Measurements from ENCODE around the gene INAFM2.
A peak's percentile ranks its signal among the peaks of the same experiment; 100 is the strongest.

INAFM2 gene

GRCh38 chr15:40358471-40359353, 35.2 kb downstream of the INAFM2 start:
- no peak overlapping the region for H3K9ac ChIP-seq (ENCODE audit: low read length in 5 of 5)
- H3K4me1 ChIP-seq (ENCODE audit: control insufficient read depth in 5 of 5, insufficient read depth in 5 of 5, low read length in 5 of 5): peaks cover 0 to 23% (median 22%) of the 10 kb centered on the region in 5 donors
- peak overlapping the region in 4 of 5 donors; percentile 38 to 73 (median 52) for H3K4me3 ChIP-seq (ENCODE audit: low read depth in 1 of 5, low read length in 5 of 5)
- peaks cover 0 to 8% (median 0%) of the 10 kb centered on the region in 5 donors for H3K27me3 ChIP-seq (ENCODE audit: control insufficient read depth in 5 of 5, insufficient read depth in 4 of 5, low read length in 5 of 5)
- H3K9me3 ChIP-seq (ENCODE audit: control insufficient read depth in 5 of 5, low read length in 5 of 5): no peaks in the 10 kb centered on the region
- no peak overlapping the region for H3K27ac ChIP-seq (ENCODE audit: low read depth, low read length)
- H3K36me3 ChIP-seq (ENCODE audit: control insufficient read depth in 5 of 5, insufficient read depth in 5 of 5, low read length in 5 of 5): no peaks in the 10 kb centered on the region

- Histone ChIP-seq H3K4me3 (ENCODE audit: low read depth in 1 of 5, low read length in 5 of 5) (no peak overlapping the region), H3K9me3 (ENCODE audit: control insufficient read depth in 5 of 5, low read length in 5 of 5) (no peaks in the 10 kb centered on the region), H3K27me3 (ENCODE audit: control insufficient read depth in 5 of 5, insufficient read depth in 4 of 5, low read length in 5 of 5) (peaks cover 0 to 7% (median 0%) of the 10 kb centered on the region in 5 donors), H3K36me3 (ENCODE audit: control insufficient read depth in 5 of 5, insufficient read depth in 5 of 5, low read length in 5 of 5) (no peaks in the 10 kb centered on the region), H3K9ac (ENCODE audit: low read length in 5 of 5) (no peak overlapping the region), H3K27ac (ENCODE audit: low read depth, low read length) (no peak overlapping the region), H3K4me1 (ENCODE audit: control insufficient read depth in 5 of 5, insufficient read depth in 5 of 5, low read length in 5 of 5) (peaks cover 0 to 13% (median 13%) of the 10 kb centered on the region in 5 donors)
Measured at GRCh38 chr15:40360015-40360414, 36.5 kb downstream of the INAFM2 start.

DNA sequence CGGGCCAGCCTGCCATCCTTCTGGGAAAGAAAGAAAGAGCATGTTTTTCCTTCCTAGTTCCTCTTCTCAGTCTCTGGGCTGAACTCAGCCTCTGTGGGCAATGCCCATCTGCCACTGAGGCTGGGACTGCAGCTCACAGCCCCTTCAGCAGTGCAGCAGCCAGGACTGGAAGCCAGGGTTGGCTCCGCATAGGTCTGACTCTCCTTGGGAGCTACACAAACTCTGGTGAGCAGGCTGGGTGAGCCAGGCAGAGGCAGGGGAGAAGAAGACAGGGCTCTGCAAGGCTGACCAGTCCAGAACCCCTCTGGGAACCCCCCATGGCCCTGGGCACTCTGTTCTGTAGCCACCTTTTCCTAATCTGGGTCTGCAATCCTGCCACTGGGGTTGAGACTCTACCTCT, 38.1 kb downstream of the INAFM2 start:
- H3K27me3 ChIP-seq (ENCODE audit: control insufficient read depth in 5 of 5, insufficient read depth in 4 of 5, low read length in 5 of 5): peaks cover 0 to 7% (median 0%) of the 10 kb centered on the region in 5 donors
- no peaks in the 10 kb centered on the region for H3K9me3 ChIP-seq (ENCODE audit: control insufficient read depth in 5 of 5, low read length in 5 of 5)
- H3K4me3 ChIP-seq (ENCODE audit: low read depth in 1 of 5, low read length in 5 of 5): no peak overlapping the region
- H3K27ac ChIP-seq (ENCODE audit: low read depth, low read length): no peak overlapping the region
- no peaks in the 10 kb centered on the region for H3K36me3 ChIP-seq (ENCODE audit: control insufficient read depth in 5 of 5, insufficient read depth in 5 of 5, low read length in 5 of 5)
- H3K4me1 ChIP-seq (ENCODE audit: control insufficient read depth in 5 of 5, insufficient read depth in 5 of 5, low read length in 5 of 5): peaks cover 0 to 16% (median 15%) of the 10 kb centered on the region in 5 donors
- no peak overlapping the region for H3K9ac ChIP-seq (ENCODE audit: low read length in 5 of 5)

DNA sequence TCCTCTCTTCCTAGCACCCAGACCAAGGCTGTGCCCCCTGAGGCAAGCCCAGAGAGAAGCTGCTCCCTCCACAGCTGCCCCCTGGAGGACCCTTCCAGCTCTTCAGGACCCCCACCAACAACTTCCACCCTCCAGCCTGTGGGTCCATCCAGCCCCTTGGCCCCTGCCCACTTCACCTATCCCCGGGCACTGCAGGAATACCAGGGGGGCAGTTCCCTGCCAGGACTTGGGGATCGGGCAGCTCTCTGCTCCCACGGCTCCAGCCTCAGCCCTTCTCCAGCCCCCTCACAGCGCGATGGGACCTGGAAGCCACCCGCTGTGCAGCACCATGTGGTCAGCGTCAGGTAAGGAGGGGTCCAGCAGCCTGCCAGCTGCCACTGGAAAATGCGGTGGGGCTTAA, 40.1 kb downstream of the INAFM2 start:
- H3K27me3 ChIP-seq (ENCODE audit: control insufficient read depth in 5 of 5, insufficient read depth in 4 of 5, low read length in 5 of 5): peaks cover 0 to 7% (median 0%) of the 10 kb centered on the region in 5 donors
- H3K36me3 ChIP-seq (ENCODE audit: control insufficient read depth in 5 of 5, insufficient read depth in 5 of 5, low read length in 5 of 5): no peaks in the 10 kb centered on the region
- H3K4me1 ChIP-seq (ENCODE audit: control insufficient read depth in 5 of 5, insufficient read depth in 5 of 5, low read length in 5 of 5): peaks cover 0 to 24% (median 22%) of the 10 kb centered on the region in 5 donors
- no peak overlapping the region for H3K27ac ChIP-seq (ENCODE audit: low read depth, low read length)
- H3K9me3 ChIP-seq (ENCODE audit: control insufficient read depth in 5 of 5, low read length in 5 of 5): no peaks in the 10 kb centered on the region
- H3K9ac ChIP-seq (ENCODE audit: low read length in 5 of 5): no peak overlapping the region
- no peak overlapping the region for H3K4me3 ChIP-seq (ENCODE audit: low read depth in 1 of 5, low read length in 5 of 5)

DNA sequence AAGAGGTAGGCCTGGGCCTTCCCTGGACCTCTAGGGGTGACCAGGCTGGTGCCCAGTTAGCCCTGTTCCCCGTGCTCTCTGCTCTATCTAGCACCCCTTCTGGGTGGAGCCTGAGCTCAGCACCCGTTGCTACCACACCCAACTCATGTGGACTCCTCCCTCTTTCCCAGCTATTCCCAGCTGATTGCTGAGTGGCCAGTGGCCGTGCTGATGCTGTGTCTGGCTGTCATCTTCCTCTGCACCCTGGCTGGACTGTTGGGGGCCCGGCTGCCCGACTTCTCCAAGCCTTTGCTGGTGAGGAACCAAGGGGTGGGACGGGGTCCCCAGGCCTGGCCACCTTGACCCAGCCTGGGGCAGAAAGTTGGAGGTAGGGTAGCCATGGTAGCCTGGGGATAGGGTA, 40.8 kb downstream of the INAFM2 start:
- peaks cover 0 to 20% (median 19%) of the 10 kb centered on the region in 5 donors for H3K4me1 ChIP-seq (ENCODE audit: control insufficient read depth in 5 of 5, insufficient read depth in 5 of 5, low read length in 5 of 5)
- no peaks in the 10 kb centered on the region for H3K9me3 ChIP-seq (ENCODE audit: control insufficient read depth in 5 of 5, low read length in 5 of 5)
- H3K27me3 ChIP-seq (ENCODE audit: control insufficient read depth in 5 of 5, insufficient read depth in 4 of 5, low read length in 5 of 5): peaks cover 0 to 2% (median 0%) of the 10 kb centered on the region in 5 donors
- no peak overlapping the region for H3K9ac ChIP-seq (ENCODE audit: low read length in 5 of 5)
- H3K27ac ChIP-seq (ENCODE audit: low read depth, low read length): no peak overlapping the region
- no peak overlapping the region for H3K4me3 ChIP-seq (ENCODE audit: low read depth in 1 of 5, low read length in 5 of 5)
- H3K36me3 ChIP-seq (ENCODE audit: control insufficient read depth in 5 of 5, insufficient read depth in 5 of 5, low read length in 5 of 5): no peaks in the 10 kb centered on the region

- Histone ChIP-seq H3K27me3 (ENCODE audit: control insufficient read depth in 5 of 5, insufficient read depth in 4 of 5, low read length in 5 of 5) (no peaks in the 10 kb centered on the region), H3K9me3 (ENCODE audit: control insufficient read depth in 5 of 5, low read length in 5 of 5) (no peaks in the 10 kb centered on the region), H3K4me1 (ENCODE audit: control insufficient read depth in 5 of 5, insufficient read depth in 5 of 5, low read length in 5 of 5) (peaks cover 0 to 20% (median 19%) of the 10 kb centered on the region in 5 donors), H3K9ac (ENCODE audit: low read length in 5 of 5) (no peak overlapping the region), H3K4me3 (ENCODE audit: low read depth in 1 of 5, low read length in 5 of 5) (no peak overlapping the region), H3K36me3 (ENCODE audit: control insufficient read depth in 5 of 5, insufficient read depth in 5 of 5, low read length in 5 of 5) (no peaks in the 10 kb centered on the region), H3K27ac (ENCODE audit: low read depth, low read length) (no peak overlapping the region)
Measured at GRCh38 chr15:40365016-40365415, 41.5 kb downstream of the INAFM2 start.

DNA sequence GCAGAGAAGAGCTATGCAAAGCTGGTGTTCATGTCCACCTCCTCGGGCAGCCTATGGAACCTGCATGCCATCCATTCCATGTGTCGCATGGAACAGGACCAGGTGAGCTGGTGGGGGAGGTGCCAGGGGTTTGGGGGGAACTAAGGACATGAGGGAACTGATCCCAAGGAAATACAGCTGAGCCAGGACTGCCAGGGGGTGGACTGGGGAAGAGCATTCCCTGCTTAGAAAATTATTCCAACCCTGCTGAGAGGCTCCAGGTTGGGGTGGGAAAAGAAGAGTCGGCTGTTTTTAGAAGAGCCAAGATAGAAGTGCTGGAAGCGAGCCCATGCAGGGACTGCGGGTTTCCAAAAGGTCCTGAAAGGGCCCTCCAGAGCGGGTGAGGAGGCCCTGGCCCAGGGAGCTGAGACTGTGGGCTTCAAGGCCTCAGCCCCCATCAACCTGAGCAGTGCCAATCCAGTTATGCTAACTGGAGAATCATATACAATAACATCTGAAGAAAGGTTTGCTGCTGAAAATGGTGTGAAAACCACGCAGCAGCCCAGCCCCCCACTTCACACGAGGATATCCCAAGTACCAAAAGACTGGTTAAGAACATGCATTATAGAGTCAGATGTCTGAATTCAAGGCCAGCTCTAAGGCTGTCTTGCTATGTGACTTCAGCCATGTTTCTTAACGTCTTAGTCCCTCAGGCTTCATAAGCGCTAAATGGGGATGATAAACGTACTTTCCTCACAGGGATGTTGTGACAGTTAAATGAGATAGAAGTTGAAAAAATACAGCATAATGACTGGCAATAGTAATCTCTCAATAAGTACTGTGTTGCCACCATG, 42.3 kb downstream of the INAFM2 start:
- H3K4me1 ChIP-seq (ENCODE audit: control insufficient read depth in 5 of 5, insufficient read depth in 5 of 5, low read length in 5 of 5): peaks cover 0 to 20% (median 19%) of the 10 kb centered on the region in 5 donors
- H3K9ac ChIP-seq (ENCODE audit: low read length in 5 of 5): no peak overlapping the region
- H3K27me3 ChIP-seq (ENCODE audit: control insufficient read depth in 5 of 5, insufficient read depth in 4 of 5, low read length in 5 of 5): no peaks in the 10 kb centered on the region
- no peaks in the 10 kb centered on the region for H3K9me3 ChIP-seq (ENCODE audit: control insufficient read depth in 5 of 5, low read length in 5 of 5)
- no peak overlapping the region for H3K4me3 ChIP-seq (ENCODE audit: low read depth in 1 of 5, low read length in 5 of 5)
- H3K27ac ChIP-seq (ENCODE audit: low read depth, low read length): no peak overlapping the region
- no peaks in the 10 kb centered on the region for H3K36me3 ChIP-seq (ENCODE audit: control insufficient read depth in 5 of 5, insufficient read depth in 5 of 5, low read length in 5 of 5)

DNA sequence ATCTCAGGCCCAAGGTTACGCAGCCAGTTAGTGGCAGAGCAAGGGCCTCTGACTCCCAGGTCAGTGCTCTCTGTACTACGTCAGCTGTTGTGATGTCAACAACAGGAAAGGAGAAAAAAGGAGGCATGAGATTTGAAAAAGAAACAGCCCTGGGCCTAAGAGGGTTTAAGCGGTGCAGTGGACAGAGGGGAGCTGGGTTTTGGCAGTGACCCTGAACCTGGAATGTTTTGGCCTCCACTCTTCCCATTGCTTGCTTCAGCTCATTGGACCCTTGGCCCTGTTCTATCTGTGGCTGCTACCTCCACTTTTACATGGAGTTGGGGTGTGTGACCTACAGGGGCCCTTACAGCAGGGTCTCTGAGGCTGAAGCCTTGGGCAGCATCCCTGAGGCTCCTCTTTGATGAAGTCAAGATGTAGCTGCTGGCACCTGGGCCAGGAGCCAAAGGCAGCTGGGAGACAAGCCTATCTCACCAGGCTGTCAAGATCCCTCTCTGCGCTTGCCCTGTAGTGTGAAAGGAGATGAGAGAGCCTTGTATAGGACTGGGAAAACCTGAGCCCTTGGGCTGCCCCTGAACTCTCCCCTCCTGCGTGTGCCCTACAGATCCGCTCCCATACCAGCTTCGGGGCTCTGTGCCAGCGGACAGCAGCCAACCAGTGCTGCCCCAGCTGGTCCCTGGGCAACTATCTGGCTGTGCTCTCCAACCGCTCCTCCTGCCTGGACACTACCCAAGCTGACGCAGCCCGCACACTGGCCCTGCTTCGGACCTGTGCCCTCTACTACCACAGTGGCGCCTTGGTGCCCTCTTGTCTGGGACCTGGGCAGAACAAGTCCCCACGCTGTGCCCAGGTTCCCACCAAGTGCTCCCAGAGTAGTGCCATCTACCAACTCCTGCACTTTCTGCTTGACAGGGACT, 43.2 kb downstream of the INAFM2 start:
- peaks cover 0 to 20% (median 19%) of the 10 kb centered on the region in 5 donors for H3K4me1 ChIP-seq (ENCODE audit: control insufficient read depth in 5 of 5, insufficient read depth in 5 of 5, low read length in 5 of 5)
- no peaks in the 10 kb centered on the region for H3K9me3 ChIP-seq (ENCODE audit: control insufficient read depth in 5 of 5, low read length in 5 of 5)
- H3K27ac ChIP-seq (ENCODE audit: low read depth, low read length): no peak overlapping the region
- no peaks in the 10 kb centered on the region for H3K36me3 ChIP-seq (ENCODE audit: control insufficient read depth in 5 of 5, insufficient read depth in 5 of 5, low read length in 5 of 5)
- peak overlapping the region in 2 of 5 donors; percentile 1 to 53 for H3K4me3 ChIP-seq (ENCODE audit: low read depth in 1 of 5, low read length in 5 of 5)
- H3K27me3 ChIP-seq (ENCODE audit: control insufficient read depth in 5 of 5, insufficient read depth in 4 of 5, low read length in 5 of 5): no peaks in the 10 kb centered on the region
- H3K9ac ChIP-seq (ENCODE audit: low read length in 5 of 5): no peak overlapping the region

DNA sequence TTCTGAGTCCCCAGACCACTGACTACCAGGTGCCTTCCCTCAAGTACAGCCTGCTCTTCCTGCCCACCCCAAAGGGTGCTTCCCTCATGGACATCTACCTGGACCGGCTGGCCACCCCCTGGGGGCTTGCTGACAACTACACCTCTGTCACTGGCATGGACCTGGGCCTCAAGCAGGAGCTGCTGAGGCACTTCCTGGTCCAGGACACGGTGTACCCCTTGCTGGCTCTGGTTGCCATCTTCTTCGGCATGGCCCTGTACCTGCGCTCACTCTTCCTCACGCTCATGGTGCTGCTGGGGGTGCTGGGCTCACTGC, 43.8 kb downstream of the INAFM2 start:
- Histone ChIP-seq H3K4me3 (ENCODE audit: low read depth in 1 of 5, low read length in 5 of 5) (peak overlapping the region in 4 of 5 donors; percentile 36 to 53 (median 50)), H3K27ac (ENCODE audit: low read depth, low read length) (no peak overlapping the region), H3K9ac (ENCODE audit: low read length in 5 of 5) (no peak overlapping the region), H3K27me3 (ENCODE audit: control insufficient read depth in 5 of 5, insufficient read depth in 4 of 5, low read length in 5 of 5) (no peaks in the 10 kb centered on the region), H3K36me3 (ENCODE audit: control insufficient read depth in 5 of 5, insufficient read depth in 5 of 5, low read length in 5 of 5) (no peaks in the 10 kb centered on the region), H3K9me3 (ENCODE audit: control insufficient read depth in 5 of 5, low read length in 5 of 5) (no peaks in the 10 kb centered on the region), H3K4me1 (ENCODE audit: control insufficient read depth in 5 of 5, insufficient read depth in 5 of 5, low read length in 5 of 5) (peaks cover 0 to 20% (median 19%) of the 10 kb centered on the region in 5 donors)

Data from subcutaneous abdominal adipose tissue (tissue), 5 donors.